ENCODE data around the gene CCT8L2.
"Not testable (repeated sequence)": the region's sequence is repeated elsewhere in the genome, so short reads cannot be mapped to it uniquely, and the experiment has no call there.

CCT8L2 gene

DNA sequence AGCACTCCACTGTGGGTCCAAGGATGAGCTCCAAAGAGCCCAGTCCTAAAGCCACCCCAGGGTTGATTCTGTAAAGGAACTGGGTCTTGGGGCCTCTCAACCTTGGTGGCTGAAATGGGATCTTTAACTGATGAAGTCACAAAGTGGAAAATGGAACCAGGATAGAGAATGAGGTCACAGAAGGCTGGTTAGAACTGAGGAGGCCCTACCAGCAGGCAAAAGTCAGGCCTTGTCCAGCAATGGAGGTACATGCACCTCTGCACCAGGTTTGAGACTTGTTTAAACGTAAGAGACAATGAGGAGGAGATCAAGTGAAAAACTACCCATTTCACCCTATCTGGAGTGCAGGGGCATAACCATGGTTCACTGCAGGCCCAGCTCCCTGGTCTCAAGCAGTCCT lies at the start of gene CCT8L2:
CCT8L2 (minus strand) TSS at position 101 of the 400 bp plus-strand sequence. CDS start 260 bp downstream, outside the sequence.
- DNase-seq (ENCODE audit: low spot score): not testable (repeated sequence)

DNA sequence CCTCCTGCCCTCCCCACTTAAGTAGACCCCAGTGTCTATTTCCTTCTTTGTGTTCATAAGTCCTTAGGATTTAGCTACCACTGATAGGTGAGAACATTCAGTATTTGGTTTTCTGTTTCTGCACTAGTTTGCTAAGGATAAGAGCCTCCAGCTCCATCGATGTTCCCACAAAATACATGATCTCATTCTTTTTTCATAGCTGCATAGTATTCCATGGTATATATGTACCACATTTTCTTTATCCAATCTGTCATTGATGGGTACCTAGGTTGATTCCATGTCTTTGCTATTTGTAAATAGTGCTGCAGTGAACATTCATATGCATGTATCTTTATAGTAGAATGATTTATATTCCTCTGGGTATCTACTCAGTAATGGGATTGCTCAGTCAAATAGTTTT lies 42.8 kb upstream of the CCT8L2 start:
- DNase-seq (ENCODE audit: low spot score): not testable (repeated sequence)

GRCh38 chr22:16634092-16634491 lies 41.5 kb upstream of the CCT8L2 start:
- DNase-seq (ENCODE audit: low spot score): not testable (repeated sequence)

DNA sequence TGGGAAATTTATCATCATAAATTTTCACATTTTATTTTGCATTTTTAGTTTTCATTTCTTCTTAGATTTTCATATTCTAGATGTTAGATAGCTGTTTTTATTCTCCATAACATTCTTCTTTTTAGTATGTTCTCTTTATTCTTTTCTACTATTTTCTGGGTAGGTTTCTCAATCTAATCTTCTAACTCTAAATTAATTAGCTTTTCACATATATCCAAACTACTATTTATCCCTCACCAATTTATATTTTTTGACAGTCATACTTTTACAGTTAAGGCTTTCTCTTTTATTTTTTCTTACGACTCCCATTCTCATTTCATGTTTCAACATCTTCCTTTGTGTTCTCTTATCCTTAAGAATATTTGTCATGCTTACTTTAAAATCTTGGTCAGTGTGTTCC lies 35.9 kb upstream of the CCT8L2 start:
- not testable (repeated sequence) for DNase-seq (ENCODE audit: low spot score)

- DNase-seq (ENCODE audit: low spot score): not testable (repeated sequence)
These were observed 32.4 kb upstream of the CCT8L2 start for GRCh38 chr22:16625018-16625417.

GRCh38 chr22:16623595-16623994 lies 31.0 kb upstream of the CCT8L2 start:
- not testable (repeated sequence) for DNase-seq (ENCODE audit: low spot score)

DNA sequence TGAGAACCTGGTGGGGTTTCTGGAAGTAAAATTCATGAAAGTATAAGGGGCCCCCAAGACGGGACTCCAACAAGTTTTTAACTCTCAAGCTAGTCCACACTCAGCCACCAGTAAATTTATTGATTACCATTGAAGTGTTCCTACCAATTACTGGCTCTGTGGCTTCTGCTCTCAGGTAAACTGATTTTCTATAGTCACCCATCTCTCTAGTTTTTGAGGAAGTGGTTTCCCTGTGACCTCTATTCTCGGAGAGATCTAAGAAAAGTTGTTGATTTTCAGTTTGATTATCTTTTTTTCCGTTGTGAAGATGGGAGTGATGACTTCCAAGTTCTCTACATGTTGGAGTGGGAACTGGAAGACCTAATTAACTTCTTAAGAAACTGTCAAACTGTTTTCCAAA lies 24.9 kb upstream of the CCT8L2 start:
- not testable (repeated sequence) for DNase-seq (ENCODE audit: low spot score)

- DNase-seq (ENCODE audit: low spot score): not testable (repeated sequence)
These were observed 23.9 kb upstream of the CCT8L2 start for GRCh38 chr22:16616390-16616938.

DNA sequence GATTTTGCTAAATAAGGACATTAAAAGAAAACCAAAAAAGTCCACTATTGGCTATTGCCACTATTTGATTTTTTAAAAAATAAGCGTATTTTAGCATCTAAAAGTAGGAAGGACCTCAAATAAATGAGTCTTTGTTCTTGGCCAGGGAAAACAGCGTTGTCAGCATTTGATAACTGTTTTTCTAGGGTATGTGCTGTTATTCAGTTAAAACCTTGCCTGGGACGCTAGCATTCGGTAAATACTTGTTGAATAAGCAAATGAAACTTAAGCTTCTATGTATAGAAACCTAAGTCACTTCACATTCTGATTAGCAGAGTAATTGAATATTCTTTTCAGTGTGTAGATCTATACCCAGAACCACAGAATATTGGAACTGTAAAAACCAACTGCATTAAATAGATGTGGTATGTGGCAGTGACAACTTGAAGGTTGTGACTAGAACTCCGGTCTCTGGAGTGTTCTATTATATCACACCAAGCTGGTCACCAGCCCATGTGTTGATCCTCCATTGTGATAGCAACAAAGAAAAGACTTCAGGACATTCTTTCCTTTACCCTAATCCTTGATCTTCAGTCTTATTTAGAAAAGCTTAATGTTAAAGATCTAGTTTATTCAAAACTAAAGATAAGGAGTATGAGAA lies 23.1 kb upstream of the CCT8L2 start:
- DNase-seq (ENCODE audit: low spot score): not testable (repeated sequence)

DNA sequence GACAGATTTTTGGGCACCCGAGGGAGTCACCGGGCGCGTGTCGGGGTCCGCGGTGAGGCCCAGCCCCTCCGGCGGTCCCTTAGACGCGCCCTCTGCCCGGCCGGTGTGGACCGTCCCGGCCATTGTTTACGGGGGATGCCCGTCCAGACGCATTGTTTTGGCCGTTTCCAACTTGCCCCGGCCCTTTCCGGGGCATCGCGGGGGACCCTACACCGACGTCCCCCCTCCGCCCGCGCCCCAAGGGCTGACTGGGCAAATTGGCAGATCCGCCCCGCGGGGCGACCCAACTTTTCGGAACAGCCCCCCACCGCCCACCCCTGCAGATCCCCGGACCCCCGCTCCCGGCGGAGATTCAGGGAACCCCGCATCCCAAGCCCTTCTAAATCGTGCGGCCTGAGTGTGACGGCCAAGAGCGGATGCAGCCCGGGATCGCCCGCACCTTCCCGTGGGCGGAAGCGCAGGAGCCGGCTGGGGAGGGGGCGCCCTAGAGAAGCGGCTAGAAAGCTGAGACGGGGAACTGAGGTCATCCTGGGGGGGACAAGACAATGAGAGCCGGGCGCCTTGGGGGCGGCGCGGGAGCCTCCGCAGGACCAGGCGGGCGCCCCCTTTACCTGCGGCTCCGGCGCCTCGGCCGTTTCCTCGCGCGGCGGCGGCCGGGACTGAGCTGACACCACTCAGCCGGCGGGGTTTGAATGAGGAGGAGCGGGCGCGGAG lies 17.1 kb upstream of the CCT8L2 start:
- DNase-seq (ENCODE audit: low spot score): no peak

GRCh38 chr22:16608931-16609330 lies 16.3 kb upstream of the CCT8L2 start:
- no peak for DNase-seq (ENCODE audit: low spot score)

- not testable (repeated sequence) for DNase-seq (ENCODE audit: low spot score)
These were observed 11.8 kb upstream of the CCT8L2 start for GRCh38 chr22:16604257-16604998.

- DNase-seq (ENCODE audit: low spot score): not testable (repeated sequence)
These were observed 11.2 kb upstream of the CCT8L2 start for GRCh38 chr22:16603770-16604242.

- DNase-seq (ENCODE audit: low spot score): no peak
These were observed 10.8 kb upstream of the CCT8L2 start for GRCh38 chr22:16603448-16603768.

DNA sequence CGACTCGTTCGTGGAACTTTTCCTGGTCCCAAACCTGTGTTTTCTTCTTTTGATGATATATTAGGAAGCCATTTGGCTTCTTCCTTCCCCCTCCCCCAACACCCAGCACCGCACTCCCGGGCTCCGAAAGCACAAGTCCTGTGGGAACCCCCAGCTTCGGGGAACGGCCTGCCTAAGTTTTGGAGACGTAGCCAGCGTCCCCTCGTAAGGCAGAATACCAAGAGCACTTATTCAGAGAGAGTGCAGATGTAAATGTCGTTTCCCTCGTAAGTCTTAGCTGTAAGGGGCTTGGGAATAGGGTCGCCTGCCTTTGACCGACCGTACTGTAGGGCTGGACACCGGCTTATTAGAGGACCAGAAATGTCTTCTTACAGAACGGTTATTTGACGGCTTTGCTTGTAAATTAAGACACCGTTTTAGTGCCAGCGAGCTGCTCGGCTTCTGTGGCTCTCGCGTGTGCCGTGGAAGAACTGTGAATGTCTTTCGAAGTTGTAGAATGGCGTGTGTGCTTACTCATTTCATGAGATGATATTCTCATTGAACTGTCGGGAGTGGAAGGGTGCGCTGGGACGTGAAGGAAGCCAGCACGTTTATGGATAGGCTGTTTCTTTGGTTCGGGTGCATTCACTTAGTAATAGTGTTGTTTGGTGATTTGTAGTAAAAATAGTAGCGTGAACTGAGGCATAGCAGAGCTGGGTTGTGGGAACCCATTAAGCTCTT lies 10.3 kb upstream of the CCT8L2 start:
- not testable (repeated sequence) for DNase-seq (ENCODE audit: low spot score)

- not testable (repeated sequence) for DNase-seq (ENCODE audit: low spot score)
These were observed 9.7 kb upstream of the CCT8L2 start for GRCh38 chr22:16602224-16602727.

DNA sequence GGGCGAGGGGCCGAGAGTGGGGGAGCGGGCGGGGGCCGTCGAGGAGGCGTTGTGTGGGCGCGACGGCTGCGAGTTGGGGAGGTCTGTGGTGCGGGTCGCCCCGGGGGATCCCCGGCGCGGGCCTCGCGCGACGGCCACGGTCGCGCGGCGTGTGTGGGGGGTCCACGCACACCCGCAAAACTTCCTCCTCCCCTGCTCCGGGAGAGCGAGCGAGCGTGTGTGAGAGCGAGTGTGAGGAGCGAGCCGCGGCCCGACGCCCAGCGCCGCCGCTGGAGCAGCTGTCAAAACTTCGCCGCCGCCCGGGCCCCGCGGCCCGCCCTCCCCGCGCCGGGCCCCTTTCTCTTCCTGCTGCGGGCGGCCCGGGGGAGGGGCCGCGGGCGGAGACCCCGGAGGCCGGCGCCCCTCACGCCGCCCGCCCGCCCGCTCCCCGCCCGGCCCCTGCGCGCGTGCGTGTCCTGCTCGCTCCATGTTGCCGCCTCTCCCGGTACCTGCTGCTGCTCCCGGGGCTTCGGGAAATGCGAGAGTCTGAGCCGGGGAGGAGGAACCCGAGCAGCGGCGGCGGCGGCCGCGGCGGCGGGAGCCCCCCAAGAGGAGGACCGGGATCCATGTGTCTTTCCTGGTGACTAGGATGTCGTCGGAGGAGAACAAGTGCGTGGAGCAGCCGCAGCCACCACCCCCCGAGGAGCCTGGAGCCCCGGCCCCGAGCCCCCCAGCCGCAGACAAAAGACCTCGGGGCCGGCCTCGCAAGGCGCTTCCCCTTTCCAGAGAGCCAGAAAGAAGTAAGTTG lies 9.0 kb upstream of the CCT8L2 start:
- DNase-seq (ENCODE audit: low spot score): no peak

DNA sequence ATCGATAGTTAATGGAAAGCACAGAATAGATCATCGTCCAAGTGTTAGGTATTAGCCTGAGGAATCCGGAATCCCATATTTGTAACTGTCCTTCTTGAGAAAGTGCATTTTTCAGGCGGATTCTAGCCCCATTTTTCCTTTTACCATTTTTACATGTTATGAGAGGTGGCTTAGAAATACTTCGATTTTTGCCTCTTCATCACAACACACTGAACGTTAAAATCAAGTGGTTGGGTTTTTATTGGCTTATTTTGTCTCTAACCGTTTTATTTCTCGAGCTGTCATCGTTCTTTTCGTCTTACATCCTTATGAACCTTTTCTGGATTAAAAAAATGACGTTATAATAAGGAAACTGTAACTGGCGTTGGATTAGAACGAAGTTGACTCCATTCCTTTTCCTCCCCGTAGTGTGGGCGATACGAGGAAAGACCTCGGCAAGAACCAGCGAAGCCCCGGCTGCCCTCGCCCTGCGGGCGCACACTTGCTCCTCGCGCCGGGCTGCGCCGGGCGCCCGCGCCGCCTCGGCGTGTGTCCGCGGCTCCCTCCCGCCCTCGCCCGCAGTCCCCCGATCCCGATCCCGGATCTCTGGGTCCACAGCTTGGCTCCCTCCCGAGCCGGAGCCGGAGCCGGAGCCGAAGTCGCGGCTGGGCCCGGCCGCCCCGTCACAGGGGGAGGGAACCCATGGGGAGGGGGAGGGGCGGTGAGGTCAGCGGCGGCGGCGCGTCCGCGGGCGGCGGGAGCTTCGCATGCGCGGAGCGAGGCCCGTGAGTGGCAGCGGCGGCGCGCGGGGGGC lies 8.2 kb upstream of the CCT8L2 start:
- not testable (repeated sequence) for DNase-seq (ENCODE audit: low spot score)

- not testable (repeated sequence) for DNase-seq (ENCODE audit: low spot score)
These were observed 7.0 kb upstream of the CCT8L2 start for GRCh38 chr22:16599648-16600047.

GRCh38 chr22:16595251-16595650 lies 2.6 kb upstream of the CCT8L2 start:
- DNase-seq (ENCODE audit: low spot score): not testable (repeated sequence)

Measured in HuH-7.5 (cell line).